CD4-positive, alpha-beta T cell treated with Interleukin-17A for 4 hours (primary cell): ENCODE measurements around the gene RNASEH2A.

Experiments used
- DNase-seq: peaks from one replicate; pipeline ENCODE4 v3.0.0-alpha.2; 2020; ENCODE audit warnings: mixed read lengths

RNASEH2A gene

DNA sequence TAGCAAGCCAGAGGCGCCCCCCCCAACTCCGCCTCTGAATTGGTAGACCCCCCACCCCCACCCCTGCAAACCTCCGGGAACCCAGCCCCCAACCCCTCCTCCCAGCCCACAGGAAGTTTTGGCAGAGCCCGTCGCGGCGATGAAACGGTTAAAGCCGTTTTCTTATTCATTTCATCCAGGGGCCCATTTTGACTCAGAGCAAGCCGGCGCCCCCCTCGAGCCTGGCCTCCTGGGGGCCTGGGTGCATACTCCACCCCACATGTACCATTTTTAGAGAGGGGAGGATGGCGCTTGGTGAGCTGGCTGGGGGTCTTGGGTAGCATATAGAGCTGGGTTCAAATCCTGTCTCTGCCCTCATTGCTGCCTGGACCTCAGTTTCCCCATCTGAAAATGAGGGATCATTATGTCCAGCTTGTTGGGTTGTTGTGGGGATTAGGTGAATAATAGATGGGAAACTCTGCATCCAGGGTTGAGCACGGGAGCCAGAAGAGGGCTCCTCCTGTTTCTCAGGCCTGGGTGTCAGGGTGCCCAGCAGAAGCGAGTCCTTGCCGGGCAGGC, 23.0 kb upstream of the RNASEH2A start:
- peak; percentile 49 for DNase-seq

DNA sequence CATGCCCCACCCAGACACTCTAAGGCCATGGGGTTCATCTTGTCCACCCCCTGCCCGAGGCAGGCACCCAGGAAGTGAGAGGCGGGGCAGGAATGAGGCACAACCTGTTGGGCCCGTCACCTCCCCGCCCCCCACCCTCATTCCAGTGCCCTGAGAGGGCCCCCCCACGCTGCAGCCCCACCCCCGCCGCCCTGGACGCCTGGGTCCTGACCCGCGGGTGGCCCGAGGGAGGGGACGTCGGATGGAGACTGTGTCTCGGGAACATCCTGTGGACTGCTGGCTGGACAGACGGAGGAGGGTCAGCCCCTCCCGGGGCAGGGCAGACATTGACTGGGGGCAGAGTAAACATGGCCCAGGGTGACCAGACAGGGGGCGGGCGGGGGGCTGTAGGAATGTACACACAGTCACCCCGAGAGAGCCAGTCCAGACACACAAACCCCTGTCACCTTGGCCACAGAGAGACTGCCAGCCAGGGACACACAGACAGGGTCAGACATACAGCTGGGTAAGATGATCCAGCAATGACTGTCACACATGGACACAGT, 22.5 kb upstream of the RNASEH2A start:
- peak; percentile 30 for DNase-seq

DNA sequence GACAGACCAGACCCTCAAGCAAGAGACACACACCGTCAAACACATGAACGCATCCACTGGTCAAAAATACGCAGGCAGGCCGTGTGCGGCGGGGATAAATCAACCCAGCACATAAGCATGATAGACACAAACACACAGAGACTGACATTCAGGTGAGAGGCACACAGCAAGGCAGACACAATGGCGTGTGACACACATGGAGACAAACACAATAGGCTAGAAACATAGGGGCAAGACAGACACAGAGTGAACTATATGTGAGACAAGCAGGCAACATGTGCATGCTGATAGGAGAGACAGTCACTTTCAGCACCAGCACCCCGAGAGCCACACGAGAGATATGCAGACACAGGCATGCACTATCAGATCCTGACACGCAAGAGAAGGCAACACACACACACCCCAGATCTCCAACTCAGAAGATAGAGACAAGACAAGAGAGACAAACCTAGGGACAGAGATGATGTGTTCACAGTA, 22.0 kb upstream of the RNASEH2A start:
- DNase-seq = peak; percentile 42

DNA sequence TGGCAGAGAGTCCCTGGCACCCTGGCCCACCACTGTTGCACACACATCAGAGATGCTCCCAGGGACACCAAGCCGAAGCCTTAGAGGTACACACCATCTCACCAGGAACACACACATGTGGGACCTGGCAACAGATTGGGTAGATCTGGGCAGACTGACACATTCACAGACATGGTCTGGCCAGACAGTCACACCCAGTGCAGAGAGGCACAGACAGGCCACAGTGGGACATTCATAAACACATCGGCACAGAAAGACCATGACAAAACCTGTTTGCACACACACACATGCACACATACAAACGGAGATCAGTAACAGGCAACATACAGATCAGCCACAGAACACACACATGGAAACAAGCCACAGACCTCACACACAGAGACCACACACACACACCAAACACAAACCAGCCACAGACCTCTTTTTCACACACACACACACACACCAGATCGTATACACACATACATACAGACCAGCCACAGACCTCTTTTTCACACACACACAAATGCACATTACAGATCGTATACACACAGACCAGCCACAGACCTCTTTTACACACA, 21.4 kb upstream of the RNASEH2A start:
- DNase-seq = peak; percentile 26

- no peak for DNase-seq
These were observed 20.9 kb upstream of the RNASEH2A start for GRCh38 chr19:12785431-12786031.

GRCh38 chr19:12786141-12786870, 20.1 kb upstream of the RNASEH2A start:
- DNase-seq = peak; percentile 30

DNA sequence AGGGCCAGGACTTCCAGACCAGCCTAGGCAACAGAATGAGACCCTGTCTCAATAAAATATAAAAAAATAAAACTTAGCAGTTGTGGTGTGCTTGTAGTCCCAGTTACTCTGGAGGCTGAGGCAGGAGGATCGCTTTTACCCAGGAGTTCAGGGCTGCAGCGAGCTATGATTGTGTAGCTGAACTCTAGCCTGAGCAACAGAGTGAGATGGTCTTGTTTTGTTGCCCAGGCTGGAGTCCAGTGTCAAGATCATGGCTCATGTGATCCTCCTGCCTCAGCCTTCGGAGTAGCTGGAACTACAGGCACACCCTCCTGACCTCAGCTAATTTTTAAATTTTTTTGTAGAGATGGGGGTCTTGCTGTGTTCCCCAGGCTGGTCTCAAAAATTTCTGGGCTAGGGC, 19.4 kb upstream of the RNASEH2A start:
- DNase-seq = no peak

DNA sequence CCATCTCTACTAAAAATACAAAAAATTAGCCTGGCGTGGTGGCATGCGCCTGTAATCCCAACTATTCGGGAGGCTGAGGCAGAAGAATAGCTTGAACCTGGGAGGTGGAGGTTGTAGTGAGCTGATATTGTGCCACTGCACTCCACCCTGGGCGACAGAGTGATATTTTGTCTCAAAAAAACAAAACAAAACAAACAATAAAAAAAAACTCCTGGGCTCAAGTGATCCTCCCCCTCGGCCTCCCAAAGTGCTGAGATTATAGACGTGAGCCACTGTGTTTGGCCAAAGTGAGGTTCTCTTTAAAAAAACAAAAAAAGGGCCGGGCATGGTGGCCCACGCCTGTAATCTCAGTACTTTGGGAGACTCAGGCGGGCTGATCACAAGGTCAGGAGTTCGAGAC, 18.9 kb upstream of the RNASEH2A start:
- no peak for DNase-seq

- no peak for DNase-seq
These were observed 18.2 kb upstream of the RNASEH2A start for GRCh38 chr19:12788042-12788681.

DNA sequence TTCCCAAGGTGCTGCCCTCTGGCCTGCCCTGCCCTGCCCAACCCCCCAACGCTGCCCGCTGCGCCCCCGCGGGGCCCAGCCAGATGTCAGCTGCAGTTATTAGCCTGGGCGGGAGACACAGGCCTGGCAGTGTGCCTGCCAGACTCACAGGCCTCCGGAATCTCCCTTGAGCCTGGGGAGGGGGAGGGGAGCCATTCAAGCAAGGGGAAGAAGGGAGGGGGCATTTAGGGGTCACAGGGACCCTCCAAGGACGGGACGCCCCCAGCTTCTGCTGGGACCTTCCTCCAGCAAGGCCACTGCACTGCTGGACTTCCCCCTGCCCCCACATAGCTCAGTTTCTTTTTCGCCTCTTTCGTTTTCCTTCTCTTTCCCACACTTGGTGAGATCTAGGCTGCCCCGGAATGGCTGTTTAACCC, 17.7 kb upstream of the RNASEH2A start:
- peak; percentile 37 for DNase-seq

- peak; percentile 27 for DNase-seq
These were observed 17.1 kb upstream of the RNASEH2A start for GRCh38 chr19:12789098-12789903.

DNA sequence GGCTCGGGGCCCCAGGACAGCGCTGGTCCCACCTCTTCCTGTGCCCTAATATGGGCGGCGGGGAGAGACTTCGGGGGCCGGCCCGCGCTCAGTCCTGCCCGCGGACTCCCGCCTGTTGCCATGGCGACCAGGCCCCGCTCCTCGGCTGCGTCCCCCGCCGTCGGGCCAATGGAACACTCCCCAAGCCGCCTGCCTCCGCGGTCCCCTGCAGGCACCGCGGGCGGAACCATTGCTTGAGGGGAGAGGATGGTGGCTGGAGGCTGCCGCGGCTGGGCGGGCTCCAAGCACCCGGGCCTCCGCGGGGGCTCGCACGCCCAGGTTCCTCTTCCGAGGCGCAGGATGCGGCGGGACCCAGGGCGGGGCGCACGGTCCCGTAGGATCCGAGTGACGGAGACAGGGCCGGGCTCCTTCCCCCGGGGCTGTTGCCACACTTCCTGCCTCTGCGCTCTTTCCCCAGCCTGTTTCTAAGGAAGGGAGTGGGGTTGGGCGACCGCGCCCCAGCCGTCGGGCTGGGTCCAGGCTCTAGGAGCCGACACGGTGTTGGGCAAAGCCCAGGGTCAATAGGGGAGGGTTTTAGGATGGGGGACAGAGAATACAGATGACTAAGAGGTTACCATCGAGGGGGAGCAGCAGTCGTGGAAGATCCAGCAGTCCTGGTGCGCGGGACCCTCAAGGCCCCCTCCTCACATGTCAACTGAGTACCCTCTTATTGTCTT, 16.3 kb upstream of the RNASEH2A start:
- peak; percentile 87 for DNase-seq

DNA sequence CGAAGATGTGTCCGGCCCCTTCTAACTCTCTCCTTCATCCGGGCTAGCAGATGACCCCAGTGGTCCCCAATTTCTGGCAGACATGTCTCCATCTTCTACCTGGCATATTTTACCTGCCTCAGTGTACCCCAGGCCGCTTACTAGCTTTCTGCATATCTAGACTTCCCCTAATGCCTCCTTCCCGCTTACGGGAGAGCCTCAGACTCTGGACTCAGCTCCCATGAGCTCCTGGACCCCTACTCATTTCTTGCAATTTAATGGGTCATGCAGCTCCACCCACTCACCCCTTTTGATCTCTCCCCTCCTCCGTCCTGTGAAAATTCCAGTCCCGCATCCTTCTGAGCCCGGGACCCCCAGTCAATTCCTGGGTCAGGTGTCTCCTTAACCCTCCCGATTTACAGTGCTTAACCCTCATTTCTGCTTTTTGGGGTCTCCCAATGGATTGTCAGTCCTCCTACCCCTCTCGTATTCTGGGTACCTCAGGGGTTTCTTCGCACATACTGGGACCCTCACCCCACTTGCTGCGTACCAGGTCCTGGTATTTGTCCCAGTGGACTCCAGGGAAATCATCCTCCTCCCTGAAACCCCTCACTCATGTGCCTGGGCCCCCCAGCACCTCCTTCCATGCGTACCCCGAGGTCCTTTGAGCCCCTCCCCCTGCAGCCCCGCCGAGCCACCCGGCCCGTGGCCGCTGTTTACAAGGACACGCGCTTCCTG, 15.6 kb upstream of the RNASEH2A start:
- DNase-seq = peak; percentile 16

DNA sequence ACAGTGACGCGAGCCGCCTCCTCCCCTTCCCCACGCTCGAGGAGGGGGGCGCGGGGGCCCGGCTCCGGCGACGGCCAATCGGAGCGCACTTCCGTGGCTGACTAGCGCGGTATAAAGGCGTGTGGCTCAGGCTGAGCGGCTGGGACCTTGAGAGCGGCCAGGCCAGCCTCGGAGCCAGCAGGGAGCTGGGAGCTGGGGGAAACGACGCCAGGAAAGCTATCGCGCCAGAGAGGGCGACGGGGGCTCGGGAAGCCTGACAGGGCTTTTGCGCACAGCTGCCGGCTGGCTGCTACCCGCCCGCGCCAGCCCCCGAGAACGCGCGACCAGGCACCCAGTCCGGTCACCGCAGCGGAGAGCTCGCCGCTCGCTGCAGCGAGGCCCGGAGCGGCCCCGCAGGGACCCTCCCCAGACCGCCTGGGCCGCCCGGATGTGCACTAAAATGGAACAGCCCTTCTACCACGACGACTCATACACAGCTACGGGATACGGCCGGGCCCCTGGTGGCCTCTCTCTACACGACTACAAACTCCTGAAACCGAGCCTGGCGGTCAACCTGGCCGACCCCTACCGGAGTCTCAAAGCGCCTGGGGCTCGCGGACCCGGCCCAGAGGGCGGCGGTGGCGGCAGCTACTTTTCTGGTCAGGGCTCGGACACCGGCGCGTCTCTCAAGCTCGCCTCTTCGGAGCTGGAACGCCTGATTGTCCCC, 14.9 kb upstream of the RNASEH2A start, which contains the start of gene JUNB:
Gene JUNB (plus strand): TSS at position 142 of the 706 bp plus-strand sequence. CDS start 286 bp downstream, at position 428.
- DNase-seq = peak; percentile 98

GRCh38 chr19:12792051-12792852, 14.1 kb upstream of the RNASEH2A start:
- peak; percentile 84 for DNase-seq

GRCh38 chr19:12792853-12793289, 13.5 kb upstream of the RNASEH2A start:
- peak; percentile 22 for DNase-seq

- peak; percentile 94 for DNase-seq
These were observed 12.8 kb upstream of the RNASEH2A start for GRCh38 chr19:12793290-12794195.
